Aortic smooth muscle cell (primary cell): ENCODE results near the gene SSNA1. TPM values are rescaled to one million over a fixed set of nuclear protein-coding genes. Genes with fewer than 3 reads are reported as not detected.

Experiments used
- total RNA-seq: library from RNA; depleted of rRNA; stranded (reverse); fragments of >200 nt; gene quantifications from 2 replicates; pipeline ENCODE4 v1.2.3, GENCODE V29; 2014

SSNA1 gene
- 73.2 and 78.1 TPM in 2 replicates for total RNA-seq

GRCh38 chr9:137188490-137189296 is at the start of gene SSNA1, which contains the start of gene ANAPC2:
Gene SSNA1 (plus strand): TSS chr9:137188676. CDS start chr9:137188727, 51 bp downstream.
Gene ANAPC2 (minus strand): TSS chr9:137188560. CDS start chr9:137188532, 28 bp downstream.

GRCh38 chr9:137138722-137139467 is 49.6 kb upstream of the SSNA1 start, which contains the start of gene GRIN1:
Gene GRIN1 (plus strand): TSS chr9:137139154. CDS start chr9:137139487, 333 bp downstream.

DNA sequence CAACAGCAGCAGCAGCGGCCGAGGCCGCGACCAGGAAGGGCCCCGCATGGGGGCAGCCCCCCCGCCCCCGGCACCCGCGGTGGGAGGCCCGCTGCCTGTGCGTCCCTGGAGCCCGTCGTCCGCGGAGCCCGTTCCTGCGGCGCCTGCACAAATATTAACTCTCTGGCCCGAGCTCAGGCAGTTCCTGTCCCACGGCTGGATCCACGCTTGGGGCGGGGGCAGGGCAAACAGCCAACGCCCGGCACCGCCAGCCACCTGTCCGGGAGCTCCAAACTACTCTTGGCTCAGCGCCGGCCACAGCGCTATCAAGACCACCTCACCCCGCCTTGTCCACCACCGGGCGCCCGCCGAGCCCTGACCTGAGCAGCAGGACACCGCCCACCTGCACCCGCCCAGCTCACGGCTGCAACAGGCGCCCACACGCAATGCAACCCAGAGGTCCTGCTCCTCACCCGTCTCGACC is 18.5 kb upstream of the SSNA1 start, which contains the start of gene LRRC26:
LRRC26 (minus strand) TSS at position 156 of the 463 bp plus-strand sequence; CDS start at position 48, 108 bp downstream.

GRCh38 chr9:137200311-137201204 is 12.1 kb downstream of the SSNA1 start, which contains the start of gene TPRN:
Gene TPRN (minus strand): TSS chr9:137200741. CDS start chr9:137200711, 30 bp downstream.

GRCh38 chr9:137205126-137206069 is 16.9 kb downstream of the SSNA1 start, which contains the start of the genes NDOR1 and TMEM203:
Gene NDOR1 (plus strand): TSS chr9:137205700. CDS start chr9:137205778, 78 bp downstream.
Gene TMEM203 (minus strand): TSS chr9:137205648. CDS start chr9:137205414, 234 bp downstream.

DNA sequence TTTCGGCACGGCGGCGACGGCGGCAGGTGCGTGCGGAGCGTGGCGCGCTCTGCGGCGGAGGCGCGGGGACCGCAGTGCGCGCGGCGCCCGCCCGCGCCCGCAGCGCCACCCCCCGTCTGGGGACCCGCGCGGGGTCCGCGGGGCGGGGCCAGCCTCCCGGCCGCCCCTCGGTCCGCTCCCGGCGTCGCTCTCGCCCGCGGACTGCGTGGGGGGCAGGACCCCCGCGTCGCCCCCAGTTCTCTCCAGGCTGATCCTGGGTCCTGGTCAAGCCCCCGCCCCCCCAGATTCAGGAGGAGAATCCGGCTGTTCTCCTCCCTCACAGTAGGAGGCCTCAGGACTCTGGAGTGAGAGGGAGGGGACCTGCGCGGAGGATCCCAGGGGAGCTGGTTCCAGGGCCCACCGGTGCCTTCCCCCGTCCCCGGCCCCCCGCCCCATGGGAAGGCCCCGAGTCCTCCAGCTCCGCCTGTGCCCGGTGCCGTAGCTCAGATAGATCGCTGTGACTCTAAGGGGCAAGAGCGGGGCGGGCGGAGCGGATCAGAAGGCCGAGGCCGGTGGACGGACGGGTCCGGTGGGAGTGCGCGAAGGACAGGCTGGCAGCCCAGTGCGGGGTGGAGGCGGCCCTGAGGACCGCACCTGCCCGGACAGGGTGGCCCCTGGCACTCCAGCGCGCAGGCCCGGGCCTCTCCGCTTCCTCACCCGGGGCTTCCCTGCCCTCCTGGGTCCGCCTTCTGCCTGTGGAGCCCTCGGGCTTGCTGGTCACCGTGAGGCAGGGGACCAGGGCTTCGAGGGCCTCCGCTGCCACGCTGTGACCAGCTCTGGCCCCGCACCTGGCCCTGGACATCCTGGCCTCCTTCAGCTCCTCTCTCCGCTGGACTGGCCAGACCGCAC is 34.0 kb downstream of the SSNA1 start, which contains the start of gene RNF208:
RNF208 (minus strand) TSS at position 51 of the 888 bp plus-strand sequence. CDS start 1,028 bp downstream, outside the sequence.

GRCh38 chr9:137224830-137225694 is 36.6 kb downstream of the SSNA1 start, which contains the start of gene CYSRT1:
Gene CYSRT1 (plus strand): TSS chr9:137225174. CDS start chr9:137225622, 448 bp downstream.

GRCh38 chr9:137227054-137227852 is 38.8 kb downstream of the SSNA1 start, which contains the start of gene RNF224:
Gene RNF224 (plus strand): TSS chr9:137227502. CDS start chr9:137228336, 834 bp downstream.

GRCh38 chr9:137230705-137231371 is 42.4 kb downstream of the SSNA1 start, which contains the start of gene SLC34A3:
Gene SLC34A3 (plus strand): TSS chr9:137230901. CDS start chr9:137231703, 802 bp downstream.

Other genes with a start within 250 kb of the SSNA1 start
- gene FBXW5, start 243.9 kb upstream of the SSNA1 start, total RNA-seq: 144 and 185 TPM in 2 replicates
- 0.13 and 0.44 TPM in 2 replicates for gene C8G, start 243.4 kb upstream of the SSNA1 start, total RNA-seq
- 0.26 and 0.37 TPM in 2 replicates for gene LCN12, start 236.4 kb upstream of the SSNA1 start, total RNA-seq
- gene PTGDS, start 211.2 kb upstream of the SSNA1 start, total RNA-seq: 9.8 and 21.8 TPM in 2 replicates
- gene LCNL1, start 205.7 kb upstream of the SSNA1 start, total RNA-seq: 0.44 and 1.6 TPM in 2 replicates
- 11.6 and 15.6 TPM in 2 replicates for gene PAXX, start 196.3 kb upstream of the SSNA1 start, total RNA-seq
- gene CLIC3, start 192.1 kb upstream of the SSNA1 start, total RNA-seq: 4.8 and 5.2 TPM in 2 replicates
- 33.4 and 40.3 TPM in 2 replicates for gene ABCA2, start 160.4 kb upstream of the SSNA1 start, total RNA-seq
- gene FUT7, start 156.6 kb upstream of the SSNA1 start, total RNA-seq: not detected in 2 replicates
- gene NPDC1, start 142.5 kb upstream of the SSNA1 start, total RNA-seq: 21.4 and 28.4 TPM in 2 replicates
- gene ENTPD2, start 134.6 kb upstream of the SSNA1 start, total RNA-seq: not detected in 2 replicates
- 5.1 and 7.7 TPM in 2 replicates for gene SAPCD2, start 118.1 kb upstream of the SSNA1 start, total RNA-seq
- gene UAP1L1, start 111.2 kb upstream of the SSNA1 start, total RNA-seq: 14.0 and 19.0 TPM in 2 replicates
- 84.3 and 90.3 TPM in 2 replicates for gene MAN1B1, start 101.7 kb upstream of the SSNA1 start, total RNA-seq
- gene DPP7, start 73.9 kb upstream of the SSNA1 start, total RNA-seq: 83.8 and 87.8 TPM in 2 replicates
- 0.06 and 0.13 TPM in 2 replicates for gene GRIN1, start 49.5 kb upstream of the SSNA1 start, total RNA-seq
- not detected in 2 replicates for gene LRRC26, start 18.6 kb upstream of the SSNA1 start, total RNA-seq
- not detected in 2 replicates for gene TMEM210, start 16.6 kb upstream of the SSNA1 start, total RNA-seq
- gene ANAPC2, start 116 bp upstream of the SSNA1 start, total RNA-seq: 21.9 and 23.6 TPM in 2 replicates
- 5.2 and 5.8 TPM in 2 replicates for gene TPRN, start 12.1 kb downstream of the SSNA1 start, total RNA-seq
- 28.7 and 34.1 TPM in 2 replicates for gene TMEM203, start 17.0 kb downstream of the SSNA1 start, total RNA-seq
- gene NDOR1, start 17.0 kb downstream of the SSNA1 start, total RNA-seq: 3.1 and 3.3 TPM in 2 replicates
- gene RNF208, start 33.6 kb downstream of the SSNA1 start, total RNA-seq: 0.40 and 0.50 TPM in 2 replicates
- 0.87 and 1.2 TPM in 2 replicates for gene CYSRT1, start 36.5 kb downstream of the SSNA1 start, total RNA-seq
- 0.12 and 0.13 TPM in 2 replicates for gene RNF224, start 38.8 kb downstream of the SSNA1 start, total RNA-seq
- gene SLC34A3, start 42.2 kb downstream of the SSNA1 start, total RNA-seq: 0.06 and 0.13 TPM in 2 replicates
- gene TUBB4B, start 52.6 kb downstream of the SSNA1 start, total RNA-seq: 144 and 225 TPM in 2 replicates
- gene STPG3, start 62.6 kb downstream of the SSNA1 start, total RNA-seq: not detected in 2 replicates
- gene NELFB, start 66.7 kb downstream of the SSNA1 start, total RNA-seq: 44.7 and 51.8 TPM in 2 replicates
- 35.2 and 35.7 TPM in 2 replicates for gene TOR4A, start 89.0 kb downstream of the SSNA1 start, total RNA-seq
- gene NRARP, start 113.6 kb downstream of the SSNA1 start, total RNA-seq: 0.25 and 0.53 TPM in 2 replicates
- gene EXD3, start 234.5 kb downstream of the SSNA1 start, total RNA-seq: 7.1 and 8.6 TPM in 2 replicates
- 0.53 and 0.56 TPM in 2 replicates for gene NOXA1, start 234.7 kb downstream of the SSNA1 start, total RNA-seq